Esophagus muscularis mucosa (tissue), 4 donors: ENCODE measurements around the gene ETV2. TPM values are rescaled to one million over a fixed set of nuclear protein-coding genes. Genes with fewer than 3 reads are reported as not detected.

Source experiments
- total RNA-seq, 4 donors: library from RNA; depleted of rRNA; stranded (reverse); fragments of >200 nt; gene quantifications; one replicate each; pipeline versions ENCODE4 v1.1.0 to v1.2.1, GENCODE V29; 2016

The ETV2 gene
- total RNA-seq, 4 donors from 2014 or later, result 3.4 TPM; not detected in 3

Other genes with a start within 250 kb of the ETV2 start
- gene FFAR2, start 193.5 kb upstream of the ETV2 start, total RNA-seq, result 1 to 10 TPM in 1 of 4 donors, not detected in 3; 1.7 TPM
- not detected for gene KRTDAP, start 151.3 kb upstream of the ETV2 start, total RNA-seq
- gene DMKN, start 128.1 kb upstream of the ETV2 start, total RNA-seq, result 1 to 10 TPM; 1.7 to 5.5 (median 3.8) TPM
- not detected for gene SBSN, start 113.4 kb upstream of the ETV2 start, total RNA-seq
- not detected for gene GAPDHS, start 108.3 kb upstream of the ETV2 start, total RNA-seq
- gene TMEM147, start 96.1 kb upstream of the ETV2 start, total RNA-seq, result 100 to 1,000 TPM in 2 of 4 donors, 10 to 100 TPM in 2; 47.3 to 109 (median 91.6) TPM
- gene ATP4A, start 78.1 kb upstream of the ETV2 start, total RNA-seq, result not detected
- gene PMIS2, start 55.6 kb upstream of the ETV2 start, total RNA-seq, result not detected
- 1 to 10 TPM; 3.7 to 4.7 (median 4.3) TPM for gene HAUS5, start 29.0 kb upstream of the ETV2 start, total RNA-seq
- 100 to 1,000 TPM in 2 of 4 donors, 10 to 100 TPM in 2; 63.1 to 112 (median 95.2) TPM for gene RBM42, start 12.7 kb upstream of the ETV2 start, total RNA-seq
- gene COX6B1, start 6.6 kb downstream of the ETV2 start, total RNA-seq, result 100 to 1,000 TPM; 205 to 508 (median 313) TPM
- gene UPK1A, start 24.8 kb downstream of the ETV2 start, total RNA-seq, result not detected
- gene ZBTB32, start 62.8 kb downstream of the ETV2 start, total RNA-seq, result not detected
- gene KMT2B, start 76.3 kb downstream of the ETV2 start, total RNA-seq, result 10 to 100 TPM; 22.0 to 30.6 (median 24.2) TPM
- 1 to 10 TPM; 1.7 to 8.1 (median 5.9) TPM for gene IGFLR1, start 100.7 kb downstream of the ETV2 start, total RNA-seq
- 10 to 100 TPM in 3 of 4 donors, 1 to 10 TPM in 1; 7.9 to 31.1 (median 20.9) TPM for gene U2AF1L4, start 103.7 kb downstream of the ETV2 start, total RNA-seq
- 10 to 100 TPM; 27.4 to 48.7 (median 33.8) TPM for gene PSENEN, start 103.9 kb downstream of the ETV2 start, total RNA-seq
- gene LIN37, start 106.8 kb downstream of the ETV2 start, total RNA-seq, result 10 to 100 TPM; 11.6 to 18.3 (median 15.6) TPM
- 100 to 1,000 TPM in 2 of 4 donors, 10 to 100 TPM in 2; 64.4 to 146 (median 105) TPM for gene HSPB6, start 115.3 kb downstream of the ETV2 start, total RNA-seq
- 1 to 10 TPM; 5.6 to 8.7 (median 7.1) TPM for gene PROSER3, start 116.4 kb downstream of the ETV2 start, total RNA-seq
- gene ARHGAP33, start 133.8 kb downstream of the ETV2 start, total RNA-seq, result 10 to 100 TPM in 2 of 4 donors, 1 to 10 TPM in 2; 3.3 to 11.2 (median 7.7) TPM
- gene PRODH2, start 171.1 kb downstream of the ETV2 start, total RNA-seq, result not detected
- gene NPHS1, start 210.8 kb downstream of the ETV2 start, total RNA-seq, result not detected
- not detected for gene KIRREL2, start 215.2 kb downstream of the ETV2 start, total RNA-seq
- gene APLP1, start 226.8 kb downstream of the ETV2 start, total RNA-seq, result 10 to 100 TPM in 2 of 4 donors, 1 to 10 TPM in 2; 4.6 to 14.6 (median 8.8) TPM